LNCAP (cell line): ENCODE measurements around the gene CHST2.

Experiments
- TF ChIP-seq, protein P1 (sequence below): fragments of 450-650 bp; IDR thresholded peaks from 2 replicates; pipeline ENCODE4 v1.5.1; 2017; ENCODE audit warnings: mild to moderate bottlenecking

The CHST2 gene

DNA sequence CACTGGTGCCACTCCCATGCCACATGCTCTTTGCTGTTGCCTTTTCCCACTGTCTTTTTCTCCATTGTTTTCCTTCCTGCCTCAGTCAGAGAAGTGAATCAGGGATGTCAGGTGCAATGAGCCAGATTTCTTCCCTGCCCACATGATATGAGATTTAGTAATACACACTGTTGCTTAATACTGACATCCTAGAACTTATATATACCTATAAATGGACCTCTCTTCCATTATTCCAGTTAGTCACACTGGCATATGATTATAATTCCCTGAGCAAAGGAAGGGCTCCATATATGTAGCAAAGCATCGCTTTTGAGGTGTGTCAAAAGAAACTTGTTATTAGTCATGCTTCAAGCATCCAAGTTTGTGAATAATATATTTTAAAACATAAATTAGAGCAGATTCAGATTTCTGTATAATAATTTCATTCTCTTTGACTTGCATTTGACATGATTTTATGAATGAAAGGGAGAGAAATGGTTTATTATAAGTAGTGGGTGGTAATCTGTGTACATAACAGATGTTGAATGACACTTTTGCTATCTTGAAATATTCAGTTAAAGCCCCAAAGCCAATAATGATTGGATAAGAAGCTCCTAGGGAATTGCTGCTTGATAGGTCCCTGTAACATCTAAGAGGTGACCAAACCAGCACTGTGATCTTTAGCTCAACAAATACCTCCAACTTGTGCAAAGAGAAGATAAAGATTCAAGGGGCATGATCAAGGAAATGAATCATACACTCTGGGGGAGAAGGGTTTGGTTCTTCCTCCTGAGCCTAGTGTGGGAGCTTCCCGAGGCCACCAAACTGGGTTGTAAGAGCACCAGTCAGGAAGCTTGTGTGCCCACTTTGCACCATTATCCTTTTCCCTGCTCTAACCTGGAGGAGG is 48.6 kb downstream of the CHST2 start:
- TF ChIP-seq, protein P1, sequence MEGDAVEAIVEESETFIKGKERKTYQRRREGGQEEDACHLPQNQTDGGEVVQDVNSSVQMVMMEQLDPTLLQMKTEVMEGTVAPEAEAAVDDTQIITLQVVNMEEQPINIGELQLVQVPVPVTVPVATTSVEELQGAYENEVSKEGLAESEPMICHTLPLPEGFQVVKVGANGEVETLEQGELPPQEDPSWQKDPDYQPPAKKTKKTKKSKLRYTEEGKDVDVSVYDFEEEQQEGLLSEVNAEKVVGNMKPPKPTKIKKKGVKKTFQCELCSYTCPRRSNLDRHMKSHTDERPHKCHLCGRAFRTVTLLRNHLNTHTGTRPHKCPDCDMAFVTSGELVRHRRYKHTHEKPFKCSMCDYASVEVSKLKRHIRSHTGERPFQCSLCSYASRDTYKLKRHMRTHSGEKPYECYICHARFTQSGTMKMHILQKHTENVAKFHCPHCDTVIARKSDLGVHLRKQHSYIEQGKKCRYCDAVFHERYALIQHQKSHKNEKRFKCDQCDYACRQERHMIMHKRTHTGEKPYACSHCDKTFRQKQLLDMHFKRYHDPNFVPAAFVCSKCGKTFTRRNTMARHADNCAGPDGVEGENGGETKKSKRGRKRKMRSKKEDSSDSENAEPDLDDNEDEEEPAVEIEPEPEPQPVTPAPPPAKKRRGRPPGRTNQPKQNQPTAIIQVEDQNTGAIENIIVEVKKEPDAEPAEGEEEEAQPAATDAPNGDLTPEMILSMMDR = no peak

DNA sequence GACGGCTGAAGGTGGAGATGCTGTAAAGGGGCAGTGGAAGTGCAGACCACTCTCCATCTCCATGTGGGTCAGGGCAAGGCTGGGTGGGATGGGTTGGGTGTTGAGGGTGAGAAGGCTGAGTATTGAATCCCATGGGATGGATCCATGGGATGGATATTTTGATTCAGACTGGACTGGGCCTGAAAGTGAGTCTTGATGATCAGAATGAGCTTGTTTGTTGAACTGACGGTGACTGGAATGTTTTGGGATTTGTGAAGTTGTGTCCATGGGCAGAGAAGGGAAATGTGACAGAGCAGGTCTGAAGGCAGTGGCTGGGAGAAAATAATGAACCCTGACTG is 49.3 kb downstream of the CHST2 start:
- TF ChIP-seq, protein P1 = no peak

DNA sequence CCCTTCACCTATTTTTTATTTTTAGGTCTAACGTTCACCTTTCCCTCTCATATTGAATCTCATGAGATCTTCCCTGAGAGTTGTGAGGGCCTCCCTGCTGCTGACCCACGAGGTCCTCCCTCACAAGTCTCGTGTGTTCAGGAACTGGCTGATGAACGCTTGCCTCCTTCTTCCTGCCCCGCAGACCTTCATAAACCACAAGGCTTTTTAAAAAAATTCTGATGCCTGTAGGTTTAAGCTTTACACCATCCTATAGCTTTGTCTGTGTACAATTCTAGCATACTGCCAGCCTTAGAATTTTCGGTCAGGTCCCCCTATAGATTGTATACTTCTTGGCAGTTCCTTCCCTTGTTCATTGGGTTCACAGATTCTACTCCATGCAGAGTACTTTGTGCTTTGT is 50.5 kb downstream of the CHST2 start:
- TF ChIP-seq, protein P1 = no peak

DNA sequence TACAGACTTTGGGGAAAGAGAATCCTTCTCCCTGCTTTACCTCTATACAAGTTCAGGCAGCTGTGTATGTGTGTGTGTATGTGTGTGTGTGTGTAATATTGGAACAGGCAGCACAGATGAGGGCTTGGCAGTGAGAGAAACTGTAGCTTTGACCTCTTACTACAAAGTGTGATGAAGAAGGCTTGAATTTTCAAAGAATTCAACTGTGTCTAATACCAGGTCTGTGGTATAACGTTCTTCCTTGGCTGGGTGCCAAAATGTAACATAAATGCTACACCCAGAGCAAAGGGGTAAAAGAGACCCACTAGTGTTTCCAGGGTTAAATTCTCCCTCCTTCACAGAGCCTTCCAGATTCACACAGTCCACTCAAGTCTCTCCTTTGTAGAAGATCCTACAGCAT is 51.1 kb downstream of the CHST2 start:
- TF ChIP-seq, protein P1 = no peak

DNA sequence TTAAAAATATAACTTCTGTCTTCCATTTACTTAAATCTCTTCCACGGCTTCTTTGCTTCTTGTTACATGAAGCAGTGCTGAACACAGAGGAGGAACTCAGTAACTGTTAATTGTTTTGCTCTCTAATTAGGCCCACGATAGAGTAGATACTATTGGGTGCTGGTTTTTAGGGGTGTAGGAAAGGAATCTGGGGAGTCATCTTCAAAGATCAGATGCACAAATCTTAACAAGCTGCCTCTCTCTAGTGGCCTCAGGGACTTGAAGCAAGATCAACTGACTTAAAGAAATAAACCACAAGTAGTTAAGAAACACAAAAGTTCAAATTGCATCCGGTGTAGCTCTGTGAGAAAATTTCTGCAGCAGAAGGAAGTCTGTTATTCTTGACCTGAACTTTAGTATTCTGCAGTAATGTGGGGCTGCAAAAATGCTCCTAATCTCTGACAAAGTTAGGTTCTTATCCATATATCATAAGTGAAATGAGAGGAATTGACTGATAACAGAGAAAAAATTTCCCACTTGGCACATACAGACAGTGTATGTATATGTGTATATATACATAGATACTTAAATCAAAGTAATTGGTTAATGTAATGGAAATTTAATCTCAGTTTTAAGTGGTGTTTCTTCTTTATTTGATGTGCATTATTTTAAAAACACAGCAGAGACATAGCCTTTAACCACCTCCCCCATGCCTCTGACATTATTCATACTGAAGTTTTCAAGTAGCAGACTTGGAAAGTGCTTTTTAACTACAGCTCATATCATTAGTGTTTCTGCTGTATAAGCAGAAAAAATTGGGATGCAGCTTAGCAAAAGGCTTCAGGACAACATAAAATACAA is 51.8 kb downstream of the CHST2 start:
- TF ChIP-seq, protein P1 = no peak

DNA sequence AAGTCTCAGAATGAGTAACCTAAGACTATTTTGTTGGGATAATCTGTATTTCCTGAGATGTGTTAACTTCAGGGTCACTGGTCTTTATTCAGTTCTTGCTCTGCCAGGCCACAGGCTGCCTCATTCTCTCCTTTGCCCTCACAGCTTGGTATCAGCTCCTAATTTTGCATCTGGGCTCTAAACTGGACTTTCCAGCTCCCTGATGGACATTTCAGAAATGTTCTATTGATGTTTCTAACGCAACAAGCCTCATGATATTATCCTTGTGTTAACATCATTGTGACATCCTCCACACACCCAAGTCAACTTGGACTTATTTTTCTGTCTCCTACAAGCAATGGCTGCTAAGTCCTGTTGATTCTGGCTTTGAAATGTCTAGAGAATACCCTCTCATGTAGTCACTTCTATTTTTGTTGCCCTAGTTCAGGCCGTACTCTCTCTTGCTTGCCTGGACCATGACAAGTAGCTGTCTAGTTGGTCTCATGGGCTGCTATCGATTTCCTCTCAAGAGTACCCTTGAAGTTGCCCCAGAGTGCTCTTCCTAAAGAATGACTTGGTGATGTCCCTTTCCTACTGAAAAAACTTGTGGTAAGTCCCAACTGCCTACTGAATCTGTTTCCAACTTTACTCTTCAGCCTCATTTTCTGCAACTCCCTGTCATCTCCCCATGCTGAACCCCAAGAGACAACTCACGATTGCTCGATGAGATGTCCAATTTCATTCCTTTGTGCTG is 52.7 kb downstream of the CHST2 start:
- TF ChIP-seq, protein P1 = no peak

DNA sequence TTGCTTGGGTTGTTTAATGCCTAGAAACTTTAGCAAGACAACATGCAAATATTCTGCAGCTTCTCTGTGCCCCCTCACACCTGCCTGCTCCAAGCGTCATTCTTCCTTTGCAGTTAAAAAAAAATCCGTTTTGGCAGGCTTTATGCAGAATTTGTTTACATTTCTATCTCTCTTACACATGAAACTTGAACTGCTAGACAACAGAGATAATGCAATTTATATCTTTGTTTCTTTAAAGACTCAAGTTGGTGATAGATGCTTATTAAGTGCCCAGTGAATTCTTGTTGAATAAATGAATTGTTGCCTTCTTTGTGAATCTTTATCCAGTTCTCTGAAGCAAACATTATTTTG is 53.2 kb downstream of the CHST2 start:
- TF ChIP-seq, protein P1 = no peak
